B cell (primary cell): ENCODE data around the gene EFNA5.

ENCODE experiments used
- CTCF ChIP-seq: fragments of 200-600 bp; IDR thresholded peaks from one replicate; pipeline ENCODE4 v1.8.0; 2022; ENCODE audit warnings: antibody characterized with exemption, mild to moderate bottlenecking
- EZH2 ChIP-seq: IDR thresholded peaks from 2 replicates; pipeline ENCODE4 v1.6.1; 2012; ENCODE audit warnings: borderline replicate concordance, low read depth, mild to moderate bottlenecking, moderate library complexity, low read length; ENCODE audit not compliant: insufficient read depth, poor library complexity, severe bottlenecking

GRCh38 chr5:107442452-107442851, 228.3 kb downstream of the EFNA5 start:
- no peak for TF ChIP-seq CTCF
- no peak for TF ChIP-seq EZH2
